ENCODE results near the gene APOO.

Gene APOO

GRCh38 chrX:23826653-23827052, 81.1 kb downstream of the APOO start:
- Mint-ChIP-seq H3K9me3 (no peaks in the 10 kb centered on the region), H3K27ac (no peak overlapping the region), H3K4me3 (no peak overlapping the region), H3K4me1 (ENCODE audit: low read depth) (peaks cover 2% of the 10 kb centered on the region), H3K27me3 (ENCODE audit: low read depth) (peaks cover 3% of the 10 kb centered on the region), H3K36me3 (ENCODE audit: low read depth) (no peaks in the 10 kb centered on the region)

- peaks cover 3% of the 10 kb centered on the region for H3K27me3 Mint-ChIP-seq (ENCODE audit: low read depth)
- H3K9me3 Mint-ChIP-seq = no peaks in the 10 kb centered on the region
- H3K27ac Mint-ChIP-seq = no peak overlapping the region
- peaks cover 2% of the 10 kb centered on the region for H3K4me1 Mint-ChIP-seq (ENCODE audit: low read depth)
- H3K36me3 Mint-ChIP-seq (ENCODE audit: low read depth) = no peaks in the 10 kb centered on the region
- H3K4me3 Mint-ChIP-seq = no peak overlapping the region
Measured at GRCh38 chrX:23826216-23826615, 81.5 kb downstream of the APOO start.

- Mint-ChIP-seq H3K4me3 (no peak overlapping the region), H3K9me3 (no peaks in the 10 kb centered on the region), H3K27ac (no peak overlapping the region), H3K27me3 (ENCODE audit: low read depth) (peaks cover 3% of the 10 kb centered on the region), H3K4me1 (ENCODE audit: low read depth) (peaks cover 2% of the 10 kb centered on the region), H3K36me3 (ENCODE audit: low read depth) (no peaks in the 10 kb centered on the region)
Measured at GRCh38 chrX:23825675-23826074, 82.1 kb downstream of the APOO start.

GRCh38 chrX:23822841-23823240, 84.9 kb downstream of the APOO start:
- Mint-ChIP-seq H3K9me3 (no peaks in the 10 kb centered on the region), H3K36me3 (ENCODE audit: low read depth) (no peaks in the 10 kb centered on the region), H3K4me1 (ENCODE audit: low read depth) (peaks cover 2% of the 10 kb centered on the region), H3K27me3 (ENCODE audit: low read depth) (peaks cover 1% of the 10 kb centered on the region), H3K4me3 (no peak overlapping the region), H3K27ac (no peak overlapping the region)

GRCh38 chrX:23822397-23822796, 85.3 kb downstream of the APOO start:
- no peaks in the 10 kb centered on the region for H3K36me3 Mint-ChIP-seq (ENCODE audit: low read depth)
- no peaks in the 10 kb centered on the region for H3K27me3 Mint-ChIP-seq (ENCODE audit: low read depth)
- no peaks in the 10 kb centered on the region for H3K9me3 Mint-ChIP-seq
- no peak overlapping the region for H3K27ac Mint-ChIP-seq
- peaks cover 2% of the 10 kb centered on the region for H3K4me1 Mint-ChIP-seq (ENCODE audit: low read depth)
- H3K4me3 Mint-ChIP-seq = no peak overlapping the region

- no peaks in the 10 kb centered on the region for H3K9me3 Mint-ChIP-seq
- H3K27ac Mint-ChIP-seq = no peak overlapping the region
- H3K4me1 Mint-ChIP-seq (ENCODE audit: low read depth) = peaks cover 2% of the 10 kb centered on the region
- no peaks in the 10 kb centered on the region for H3K36me3 Mint-ChIP-seq (ENCODE audit: low read depth)
- no peaks in the 10 kb centered on the region for H3K27me3 Mint-ChIP-seq (ENCODE audit: low read depth)
- H3K4me3 Mint-ChIP-seq = no peak overlapping the region
Measured at GRCh38 chrX:23821847-23822246, 85.9 kb downstream of the APOO start.

- no peaks in the 10 kb centered on the region for H3K36me3 Mint-ChIP-seq (ENCODE audit: low read depth)
- no peaks in the 10 kb centered on the region for H3K27me3 Mint-ChIP-seq (ENCODE audit: low read depth)
- H3K4me3 Mint-ChIP-seq = no peak overlapping the region
- H3K27ac Mint-ChIP-seq = no peak overlapping the region
- H3K9me3 Mint-ChIP-seq = no peaks in the 10 kb centered on the region
- no peaks in the 10 kb centered on the region for H3K4me1 Mint-ChIP-seq (ENCODE audit: low read depth)
Measured at GRCh38 chrX:23820235-23820782, 87.4 kb downstream of the APOO start.

- no peaks in the 10 kb centered on the region for H3K4me1 Mint-ChIP-seq (ENCODE audit: low read depth)
- no peaks in the 10 kb centered on the region for H3K36me3 Mint-ChIP-seq (ENCODE audit: low read depth)
- H3K4me3 Mint-ChIP-seq = no peak overlapping the region
- no peaks in the 10 kb centered on the region for H3K9me3 Mint-ChIP-seq
- no peaks in the 10 kb centered on the region for H3K27me3 Mint-ChIP-seq (ENCODE audit: low read depth)
- H3K27ac Mint-ChIP-seq = no peak overlapping the region
Measured at GRCh38 chrX:23819385-23820234, 88.1 kb downstream of the APOO start.

GRCh38 chrX:23817979-23818336, 89.8 kb downstream of the APOO start:
- Mint-ChIP-seq H3K9me3 (no peaks in the 10 kb centered on the region), H3K4me1 (ENCODE audit: low read depth) (no peaks in the 10 kb centered on the region), H3K27ac (no peak overlapping the region), H3K27me3 (ENCODE audit: low read depth) (no peaks in the 10 kb centered on the region), H3K4me3 (no peak overlapping the region), H3K36me3 (ENCODE audit: low read depth) (no peaks in the 10 kb centered on the region)

- Mint-ChIP-seq H3K27ac (no peak overlapping the region), H3K27me3 (ENCODE audit: low read depth) (peaks cover 3% of the 10 kb centered on the region), H3K4me1 (ENCODE audit: low read depth) (no peaks in the 10 kb centered on the region), H3K4me3 (no peak overlapping the region), H3K9me3 (no peaks in the 10 kb centered on the region), H3K36me3 (ENCODE audit: low read depth) (no peaks in the 10 kb centered on the region)
Measured at GRCh38 chrX:23816179-23816578, 91.6 kb downstream of the APOO start.

GRCh38 chrX:23815376-23815775, 92.4 kb downstream of the APOO start:
- Mint-ChIP-seq H3K27ac (no peak overlapping the region), H3K4me3 (no peak overlapping the region)

GRCh38 chrX:23813808-23814207, 93.9 kb downstream of the APOO start:
- peaks cover 10% of the 10 kb centered on the region for H3K27me3 Mint-ChIP-seq (ENCODE audit: low read depth)
- H3K27ac Mint-ChIP-seq = no peak overlapping the region
- no peak overlapping the region for H3K4me3 Mint-ChIP-seq
- H3K9me3 Mint-ChIP-seq = no peaks in the 10 kb centered on the region
- no peaks in the 10 kb centered on the region for H3K36me3 Mint-ChIP-seq (ENCODE audit: low read depth)
- peaks cover 3% of the 10 kb centered on the region for H3K4me1 Mint-ChIP-seq (ENCODE audit: low read depth)

More at GRCh38 chrX:23815376-23815775, 92.4 kb downstream of the APOO start:
- H3K36me3 Mint-ChIP-seq (ENCODE audit: low read depth) = no peaks in the 10 kb centered on the region
- H3K9me3 Mint-ChIP-seq = no peaks in the 10 kb centered on the region
- peaks cover 10% of the 10 kb centered on the region for H3K27me3 Mint-ChIP-seq (ENCODE audit: low read depth)
- peaks cover 3% of the 10 kb centered on the region for H3K4me1 Mint-ChIP-seq (ENCODE audit: low read depth)

- H3K9me3 Mint-ChIP-seq = no peaks in the 10 kb centered on the region
- no peak overlapping the region for H3K4me3 Mint-ChIP-seq
- H3K27ac Mint-ChIP-seq = no peak overlapping the region
- peaks cover 10% of the 10 kb centered on the region for H3K27me3 Mint-ChIP-seq (ENCODE audit: low read depth)
- H3K36me3 Mint-ChIP-seq (ENCODE audit: low read depth) = no peaks in the 10 kb centered on the region
- peaks cover 3% of the 10 kb centered on the region for H3K4me1 Mint-ChIP-seq (ENCODE audit: low read depth)
Measured at GRCh38 chrX:23811656-23812055, 96.1 kb downstream of the APOO start.

- no peak overlapping the region for H3K27ac Mint-ChIP-seq
- no peaks in the 10 kb centered on the region for H3K36me3 Mint-ChIP-seq (ENCODE audit: low read depth)
- H3K4me1 Mint-ChIP-seq (ENCODE audit: low read depth) = peaks cover 3% of the 10 kb centered on the region
- peaks cover 10% of the 10 kb centered on the region for H3K27me3 Mint-ChIP-seq (ENCODE audit: low read depth)
- H3K9me3 Mint-ChIP-seq = no peaks in the 10 kb centered on the region
- H3K4me3 Mint-ChIP-seq = no peak overlapping the region
Measured at GRCh38 chrX:23811108-23811651, 96.6 kb downstream of the APOO start.

- H3K36me3 Mint-ChIP-seq (ENCODE audit: low read depth) = no peaks in the 10 kb centered on the region
- H3K27ac Mint-ChIP-seq = no peak overlapping the region
- peaks cover 10% of the 10 kb centered on the region for H3K27me3 Mint-ChIP-seq (ENCODE audit: low read depth)
- no peak overlapping the region for H3K4me3 Mint-ChIP-seq
- H3K9me3 Mint-ChIP-seq = no peaks in the 10 kb centered on the region
- peaks cover 3% of the 10 kb centered on the region for H3K4me1 Mint-ChIP-seq (ENCODE audit: low read depth)
Measured at GRCh38 chrX:23810279-23810678, 97.5 kb downstream of the APOO start.
